ENCODE data around the gene ENC1.

DNA sequence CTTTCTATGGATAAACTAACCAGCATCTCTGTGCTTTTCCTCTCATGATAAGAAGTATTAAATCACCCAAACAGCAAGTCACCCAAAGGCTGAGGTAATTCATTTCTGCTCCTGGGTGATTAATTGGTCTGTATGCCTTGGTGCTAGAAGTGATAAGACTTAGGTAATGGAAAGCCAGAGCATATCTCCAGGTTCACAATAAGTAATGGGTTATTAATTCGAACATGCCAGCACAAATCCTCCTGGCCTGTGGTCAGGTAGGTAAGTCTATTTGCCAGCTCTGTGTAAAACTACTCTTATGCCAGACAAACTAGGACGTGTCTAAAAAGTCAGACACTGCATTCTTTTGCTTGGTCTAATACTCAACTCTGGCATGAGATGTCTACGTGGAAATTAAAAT is 11.2 kb upstream of the ENC1 start:
- no peak for TF ChIP-seq EZH2 (IDR thresholded peaks at IDR 0.05; ENCODE audit: borderline replicate concordance, low read depth, low read length, severe bottlenecking)
- TF ChIP-seq, protein P1, sequence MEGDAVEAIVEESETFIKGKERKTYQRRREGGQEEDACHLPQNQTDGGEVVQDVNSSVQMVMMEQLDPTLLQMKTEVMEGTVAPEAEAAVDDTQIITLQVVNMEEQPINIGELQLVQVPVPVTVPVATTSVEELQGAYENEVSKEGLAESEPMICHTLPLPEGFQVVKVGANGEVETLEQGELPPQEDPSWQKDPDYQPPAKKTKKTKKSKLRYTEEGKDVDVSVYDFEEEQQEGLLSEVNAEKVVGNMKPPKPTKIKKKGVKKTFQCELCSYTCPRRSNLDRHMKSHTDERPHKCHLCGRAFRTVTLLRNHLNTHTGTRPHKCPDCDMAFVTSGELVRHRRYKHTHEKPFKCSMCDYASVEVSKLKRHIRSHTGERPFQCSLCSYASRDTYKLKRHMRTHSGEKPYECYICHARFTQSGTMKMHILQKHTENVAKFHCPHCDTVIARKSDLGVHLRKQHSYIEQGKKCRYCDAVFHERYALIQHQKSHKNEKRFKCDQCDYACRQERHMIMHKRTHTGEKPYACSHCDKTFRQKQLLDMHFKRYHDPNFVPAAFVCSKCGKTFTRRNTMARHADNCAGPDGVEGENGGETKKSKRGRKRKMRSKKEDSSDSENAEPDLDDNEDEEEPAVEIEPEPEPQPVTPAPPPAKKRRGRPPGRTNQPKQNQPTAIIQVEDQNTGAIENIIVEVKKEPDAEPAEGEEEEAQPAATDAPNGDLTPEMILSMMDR (IDR thresholded peaks at IDR 0.05; ENCODE audit: borderline replicate concordance, extremely low read depth, low read length, poor library complexity, severe bottlenecking) = no peak

All from DND-41 (cell line).